Activated T-cell treated with anti-CD3 and anti-CD28 coated beads, Interleukin-2, amount 50 U/mL, for 72 hours (primary cell): ENCODE results near the gene SMC2. TPM values are rescaled to one million over a fixed set of nuclear protein-coding genes. Genes with fewer than 3 reads are reported as not detected.

Experiments used
- ATAC-seq, 2 donors: fragments of 150-1000 bp; cut with Tn5 transposase; replicated peaks in 1 of 2; 2 replicates each; pipeline ENCODE4 v1.10.0; 2021; ENCODE audit warnings: moderate library complexity in 2 of 2, mild to moderate bottlenecking in 1 of 2
- DNase-seq, 2 donors: peaks; one replicate each; pipeline ENCODE4 v3.0.0; 2021 to 2022; ENCODE audit warnings: mixed read lengths in 1 of 2
- H3K27ac Mint-ChIP-seq: one replicate; pipeline ENCODE4 v1.8.0; 2022; ENCODE audit warnings: mild to moderate bottlenecking, moderate library complexity, mixed read lengths
- H3K27me3 Mint-ChIP-seq: one replicate; pipeline ENCODE4 v1.8.0; 2022; ENCODE audit warnings: low read depth, mixed read lengths
- H3K36me3 Mint-ChIP-seq, 2 donors: one replicate each; pipeline ENCODE4 v1.8.0; 2022; ENCODE audit warnings: mixed read lengths in 2 of 2, mild to moderate bottlenecking in 1 of 2; ENCODE audit not compliant: insufficient read depth in 2 of 2
- H3K4me1 Mint-ChIP-seq: one replicate; pipeline ENCODE4 v1.8.0; 2022; ENCODE audit warnings: low read depth, mixed read lengths
- H3K4me3 Mint-ChIP-seq, 2 donors: one replicate each; pipeline ENCODE4 v1.8.0; 2022; ENCODE audit warnings: mild to moderate bottlenecking in 2 of 2, mixed read lengths in 2 of 2, moderate library complexity in 2 of 2
- H3K9me3 Mint-ChIP-seq, 2 donors: one replicate each; pipeline ENCODE4 v1.8.0; 2022; ENCODE audit warnings: mixed read lengths in 2 of 2
- total RNA-seq, 2 donors: library from RNA; stranded (reverse); gene quantifications; one replicate each; pipeline ENCODE4 v1.2.3, GENCODE V29; 2022

SMC2 gene
- total RNA-seq, 2 donors from 2014 or later = 55.0 to 65.4 TPM

GRCh38 chr9:104087894-104088293 is 6.2 kb upstream of the SMC2 start:
- no peak for ATAC-seq
- DNase-seq = no peak
- no peaks in the 10 kb centered on the region for H3K9me3 Mint-ChIP-seq
- no peak overlapping the region for H3K4me3 Mint-ChIP-seq
- H3K27me3 Mint-ChIP-seq = no peaks in the 10 kb centered on the region
- H3K27ac Mint-ChIP-seq = no peak overlapping the region
- peaks cover 11% of the 10 kb centered on the region for H3K4me1 Mint-ChIP-seq
- H3K36me3 Mint-ChIP-seq = peaks cover 0 to 2% of the 10 kb centered on the region in 2 donors

- DNase-seq = no peak
- H3K4me3 Mint-ChIP-seq = no peak overlapping the region
- peak overlapping the region; percentile 4 for H3K27ac Mint-ChIP-seq
- peaks cover 0 to 2% of the 10 kb centered on the region in 2 donors for H3K36me3 Mint-ChIP-seq
- no peaks in the 10 kb centered on the region for H3K9me3 Mint-ChIP-seq
- H3K4me1 Mint-ChIP-seq = peaks cover 11% of the 10 kb centered on the region
- ATAC-seq = peak in 1 of 2 donors; percentile 50
- H3K27me3 Mint-ChIP-seq = no peaks in the 10 kb centered on the region
Measured at GRCh38 chr9:104088416-104088815, 5.7 kb upstream of the SMC2 start.

- peaks cover 22% of the 10 kb centered on the region for H3K4me1 Mint-ChIP-seq
- H3K27me3 Mint-ChIP-seq = no peaks in the 10 kb centered on the region
- peaks cover 2 to 9% of the 10 kb centered on the region in 2 donors for H3K36me3 Mint-ChIP-seq
- H3K9me3 Mint-ChIP-seq = no peaks in the 10 kb centered on the region
- H3K27ac Mint-ChIP-seq = no peak overlapping the region
- H3K4me3 Mint-ChIP-seq = no peak overlapping the region
- no peak for ATAC-seq
- no peak for DNase-seq
Measured at GRCh38 chr9:104090578-104090977, 3.5 kb upstream of the SMC2 start.

GRCh38 chr9:104091116-104091515 is 3.0 kb upstream of the SMC2 start:
- Mint-ChIP-seq H3K4me3 (peak overlapping the region in 1 of 2 donors; percentile 96), H3K27me3 (no peaks in the 10 kb centered on the region)
- no peak for ATAC-seq

GRCh38 chr9:104091708-104092107 is 2.4 kb upstream of the SMC2 start:
- H3K36me3 Mint-ChIP-seq = peaks cover 4 to 9% of the 10 kb centered on the region in 2 donors
- H3K4me1 Mint-ChIP-seq = peaks cover 33% of the 10 kb centered on the region
- no peaks in the 10 kb centered on the region for H3K27me3 Mint-ChIP-seq
- no peaks in the 10 kb centered on the region for H3K9me3 Mint-ChIP-seq
- peak overlapping the region; percentile 24 for H3K27ac Mint-ChIP-seq
- no peak for ATAC-seq
- peak overlapping the region; percentile 96 to 99 for H3K4me3 Mint-ChIP-seq
- DNase-seq = peak; percentile 28 to 34

More at GRCh38 chr9:104091116-104091515, 3.0 kb upstream of the SMC2 start:
- no peaks in the 10 kb centered on the region for H3K9me3 Mint-ChIP-seq
- H3K4me1 Mint-ChIP-seq = peaks cover 27% of the 10 kb centered on the region
- no peak for DNase-seq
- peak overlapping the region; percentile 24 for H3K27ac Mint-ChIP-seq
- H3K36me3 Mint-ChIP-seq = peaks cover 2 to 9% of the 10 kb centered on the region in 2 donors

- ATAC-seq = no peak
- Mint-ChIP-seq H3K36me3 (peaks cover 6 to 9% of the 10 kb centered on the region in 2 donors), H3K27ac (peak overlapping the region; percentile 75), H3K4me3 (peak overlapping the region; percentile 96 to 99), H3K4me1 (peaks cover 36% of the 10 kb centered on the region), H3K27me3 (no peaks in the 10 kb centered on the region), H3K9me3 (no peaks in the 10 kb centered on the region)
- DNase-seq = no peak
Measured at GRCh38 chr9:104092192-104092591, 1.9 kb upstream of the SMC2 start.

GRCh38 chr9:104092875-104093600 is 1.1 kb upstream of the SMC2 start:
- ATAC-seq = no peak
- no peak for DNase-seq
- Mint-ChIP-seq H3K9me3 (no peaks in the 10 kb centered on the region), H3K4me3 (peak overlapping the region; percentile 96 to 99), H3K4me1 (peaks cover 36% of the 10 kb centered on the region), H3K27ac (peak overlapping the region; percentile 86), H3K27me3 (no peaks in the 10 kb centered on the region), H3K36me3 (peaks cover 6 to 9% of the 10 kb centered on the region in 2 donors)

- peaks cover 36% of the 10 kb centered on the region for H3K4me1 Mint-ChIP-seq
- peak overlapping the region; percentile 96 to 99 for H3K4me3 Mint-ChIP-seq
- peak overlapping the region; percentile 86 for H3K27ac Mint-ChIP-seq
- H3K9me3 Mint-ChIP-seq = no peaks in the 10 kb centered on the region
- no peaks in the 10 kb centered on the region for H3K27me3 Mint-ChIP-seq
- ATAC-seq = no peak
- H3K36me3 Mint-ChIP-seq = peaks cover 6 to 9% of the 10 kb centered on the region in 2 donors
- DNase-seq = no peak
Measured at GRCh38 chr9:104094534-104095015, 466 bp downstream of the SMC2 start.

GRCh38 chr9:104099630-104100029 is 5.5 kb downstream of the SMC2 start:
- H3K4me1 Mint-ChIP-seq = peaks cover 24% of the 10 kb centered on the region
- no peaks in the 10 kb centered on the region for H3K27me3 Mint-ChIP-seq
- H3K27ac Mint-ChIP-seq = no peak overlapping the region
- H3K36me3 Mint-ChIP-seq = peaks cover 16 to 36% of the 10 kb centered on the region in 2 donors
- ATAC-seq = no peak
- H3K9me3 Mint-ChIP-seq = no peaks in the 10 kb centered on the region
- H3K4me3 Mint-ChIP-seq = no peak overlapping the region
- no peak for DNase-seq

GRCh38 chr9:104104360-104104759 is 10.3 kb downstream of the SMC2 start:
- H3K4me3 Mint-ChIP-seq = no peak overlapping the region
- no peaks in the 10 kb centered on the region for H3K4me1 Mint-ChIP-seq
- no peak for ATAC-seq
- no peaks in the 10 kb centered on the region for H3K9me3 Mint-ChIP-seq
- no peaks in the 10 kb centered on the region for H3K27me3 Mint-ChIP-seq
- H3K36me3 Mint-ChIP-seq = peaks cover 23 to 47% of the 10 kb centered on the region in 2 donors
- no peak overlapping the region for H3K27ac Mint-ChIP-seq
- no peak for DNase-seq

GRCh38 chr9:104107799-104108198 is 13.7 kb downstream of the SMC2 start:
- DNase-seq (peak in 1 of 2 donors; percentile 9), ATAC-seq (peak; percentile 54)
- no peaks in the 10 kb centered on the region for H3K4me1 Mint-ChIP-seq
- H3K36me3 Mint-ChIP-seq = peaks cover 15 to 36% of the 10 kb centered on the region in 2 donors
- H3K4me3 Mint-ChIP-seq = no peak overlapping the region
- H3K27me3 Mint-ChIP-seq = no peaks in the 10 kb centered on the region
- no peaks in the 10 kb centered on the region for H3K9me3 Mint-ChIP-seq
- no peak overlapping the region for H3K27ac Mint-ChIP-seq

- H3K27ac Mint-ChIP-seq = no peak overlapping the region
- H3K9me3 Mint-ChIP-seq = no peaks in the 10 kb centered on the region
- H3K27me3 Mint-ChIP-seq = no peaks in the 10 kb centered on the region
- no peaks in the 10 kb centered on the region for H3K4me1 Mint-ChIP-seq
- peaks cover 12 to 33% of the 10 kb centered on the region in 2 donors for H3K36me3 Mint-ChIP-seq
- no peak for DNase-seq
- H3K4me3 Mint-ChIP-seq = no peak overlapping the region
- ATAC-seq = no peak
Measured at GRCh38 chr9:104108315-104108714, 14.2 kb downstream of the SMC2 start.

- Mint-ChIP-seq H3K27me3 (no peaks in the 10 kb centered on the region), H3K27ac (no peak overlapping the region), H3K4me3 (no peak overlapping the region), H3K4me1 (no peaks in the 10 kb centered on the region), H3K36me3 (peaks cover 6 to 30% of the 10 kb centered on the region in 2 donors), H3K9me3 (no peaks in the 10 kb centered on the region)
- DNase-seq (no peak), ATAC-seq (no peak)
Measured at GRCh38 chr9:104110509-104110908, 16.4 kb downstream of the SMC2 start.
